Heart left ventricle (tissue), 16 donors: Measurements from ENCODE around the gene GOLGA7B. TPM values are rescaled to one million over a fixed set of nuclear protein-coding genes. Genes with fewer than 3 reads are reported as not detected.

Source experiments
- ATAC-seq, 4 donors: fragments of 200-7000 bp; cut with Tn5 transposase; one replicate each; pipeline ENCODE4 v1.9.1; 2020 to 2022; ENCODE audit warnings: moderate library complexity in 4 of 4, mild to moderate bottlenecking in 3 of 4, moderate number of reproducible peaks in 1 of 4
- DNase-seq, 5 donors: peaks; one replicate each; pipeline ENCODE4 v3.0.0-alpha.2; 2020
- H3K27ac ChIP-seq, 12 donors: fragments of 200-600 bp; sonication (generic) in 4 of 12; one replicate each; pipeline versions ENCODE4 v1.5.0 to v1.8.0; 2016 to 2022; ENCODE audit warnings: mild to moderate bottlenecking in 2 of 12
- H3K27me3 ChIP-seq, 9 donors: fragments of 200-600 bp; sonication (generic) in 2 of 9; one replicate each; pipeline versions ENCODE4 v1.5.1 to v1.8.0; 2016 to 2022; ENCODE audit warnings: mild to moderate bottlenecking in 3 of 9
- H3K36me3 ChIP-seq, 9 donors: fragments of 200-600 bp; sonication (generic) in 2 of 9; one replicate each; pipeline versions ENCODE4 v1.5.0 to v1.8.0; 2018 to 2022; ENCODE audit warnings: mild to moderate bottlenecking in 2 of 9
- H3K4me1 ChIP-seq, 12 donors: fragments of 200-600 bp; sonication (generic) in 4 of 12; one replicate each; pipeline versions ENCODE4 v1.5.0 to v1.8.0; 2016 to 2022; ENCODE audit warnings: mild to moderate bottlenecking in 3 of 12
- H3K4me3 ChIP-seq, 12 donors: fragments of 200-600 bp; sonication (generic) in 4 of 12; one replicate each; pipeline versions ENCODE4 v1.5.0 to v1.8.0; 2017 to 2022; ENCODE audit warnings: mild to moderate bottlenecking in 9 of 12, moderate library complexity in 4 of 12
- H3K9me3 ChIP-seq, 12 donors: fragments of 200-600 bp; sonication (generic) in 4 of 12; one replicate each; pipeline versions ENCODE4 v1.5.0 to v1.8.0; 2016 to 2022; ENCODE audit warnings: mild to moderate bottlenecking in 1 of 12
- CTCF ChIP-seq, 12 donors: fragments of 200-600 bp; sonication (generic) in 4 of 12; IDR thresholded peaks; one replicate each; pipeline versions ENCODE4 v1.5.0 to v1.8.0; 2018 to 2022; ENCODE audit warnings: antibody characterized with exemption in 12 of 12, mild to moderate bottlenecking in 5 of 12
- POLR2A ChIP-seq, 2 donors: fragments of 450-650 bp; IDR thresholded peaks; one replicate each; pipeline ENCODE4 v1.6.1; 2017; ENCODE audit warnings: antibody characterized with exemption in 2 of 2, mild to moderate bottlenecking in 2 of 2, moderate library complexity in 2 of 2
- WGBS, 4 donors: extraction: QIAGEN DNeasy Blood & Tissue Kit in 2 of 4; methylation state at CpG; one replicate each; pipeline versions ENCODE4 v1.1.5 to v1.1.7; 2013 to 2018; 5-methylcytosine and 5-hydroxymethylcytosine counted together
- intact Hi-C, 10 donors: fragments of 100-400 bp; cut with DNase I; formaldehyde crosslinking; loops; one replicate each; pipeline versions ENCODE4 v1.11.1 to v1.14.2; 2022
- polyA plus RNA-seq, 2 donors: library from polyadenylated mRNA; stranded (reverse); fragments of 200-250 nt; gene quantifications; one replicate each; pipeline ENCODE4 v1.2.3, GENCODE V29; 2013
- total RNA-seq, 9 donors: library from RNA; depleted of rRNA in 2 of 9; stranded (reverse); fragments of >200 nt in 2 of 9; fragmentation: NEBNext Ultra II Directional in 3 of 9; extraction: Animal tissue kit (Norgen Biotek cat#: 25700) in 3 of 9; gene quantifications; one replicate each; pipeline versions ENCODE4 v1.1.0 to v1.2.4, GENCODE V29; 2016 to 2023
- donor health status: ischemic (EF 13 %, LVEDD 7.1; RV severe dilation, severe dysfunction).
- donor health status: healthy with polysubstance abuse.
- donor health status: DM: no; HTN: yes; CAD: no.
- donor health status: DM: no; HTN: no; CAD: no.
- donor health status: ischemic (EF 25% LVEDD 6.9; RV normal size, moderate dysfunction).
- donor health status: ischemic (EF 25% LVEDD 5.7; RV mildly dilated, moderate dysfunction).
- donor health status: healthy.
- donor health status: DM: yes; HTN: yes; CAD: no.
- donor health status: ischemic (EF 35%, LVEDD 5.7; RV mildly dilated, moderate dysfunction).
- donor health status: nonischemic (EF 11% LVEDD 7.7; RV severe dilation, severe dysfunction).
- donor health status: DM: yes; HTN: yes; CAD: no.
- donor health status: PGD.
- donor health status: ischemic (EF 29% LVEDD 5.4; RV normal size, mild dysfunction).
- donor health status: nonischemic (EF 23%, LVEDD 6.1; RV moderate dilation, normal function).

Gene GOLGA7B
- total and polyA plus RNA-seq, 11 donors: 0.06 to 1.1 (median 0.16) TPM; not detected in 1

GRCh38 chr10:97895915-97896314 is 46.3 kb downstream of the GOLGA7B start:
- Histone ChIP-seq H3K36me3 (no peaks in the 10 kb centered on the region), H3K4me1 (peaks cover 0 to 14% (median 0%) of the 10 kb centered on the region in 12 donors), H3K27ac (no peak overlapping the region), H3K27me3 (no peaks in the 10 kb centered on the region), H3K9me3 (no peaks in the 10 kb centered on the region), H3K4me3 (no peak overlapping the region)
- peak in 3 of 4 donors; percentile 69 to 89 (median 78) for ATAC-seq
- intact Hi-C loops: no loop called here
- TF ChIP-seq CTCF (IDR thresholded peaks at IDR 0.05): no peak
- no peak for TF ChIP-seq POLR2A (IDR thresholded peaks at IDR 0.05)
- DNase-seq: peak in 3 of 5 donors; percentile 47 to 56 (median 55)
- WGBS, 4 donors: 53 to 58% (median 55%) methylated on average over 9 of the region's 9 CpGs

GRCh38 chr10:97896756-97897358 is 47.2 kb downstream of the GOLGA7B start:
- Histone ChIP-seq H3K9me3 (no peaks in the 10 kb centered on the region), H3K27ac (no peak overlapping the region), H3K36me3 (no peaks in the 10 kb centered on the region), H3K4me1 (peaks cover 0 to 14% (median 0%) of the 10 kb centered on the region in 12 donors), H3K4me3 (no peak overlapping the region), H3K27me3 (no peaks in the 10 kb centered on the region)
- no peak for TF ChIP-seq CTCF (IDR thresholded peaks at IDR 0.05)
- TF ChIP-seq POLR2A (IDR thresholded peaks at IDR 0.05): no peak
- DNase-seq (no peak), ATAC-seq (no peak)
- 93 to 97% (median 94%) methylated on average over 7 to 13 of the region's 13 CpGs for WGBS, 4 donors
- intact Hi-C loops: no loop called here

GRCh38 chr10:97898429-97898828 is 48.8 kb downstream of the GOLGA7B start:
- WGBS, 4 donors: 8 to 22% (median 17%) methylated on average over 4 of the region's 4 CpGs
- no peaks in the 10 kb centered on the region for H3K36me3 ChIP-seq
- H3K4me1 ChIP-seq: peaks cover 0 to 14% (median 2%) of the 10 kb centered on the region in 12 donors
- H3K27ac ChIP-seq: no peak overlapping the region
- TF ChIP-seq CTCF (IDR thresholded peaks at IDR 0.05): no peak
- no peak for TF ChIP-seq POLR2A (IDR thresholded peaks at IDR 0.05)
- no peak overlapping the region for H3K4me3 ChIP-seq
- H3K9me3 ChIP-seq: no peaks in the 10 kb centered on the region
- intact Hi-C loops: no loop called here
- no peak for ATAC-seq
- no peaks in the 10 kb centered on the region for H3K27me3 ChIP-seq
- no peak for DNase-seq

GRCh38 chr10:97901381-97901780 is 51.7 kb downstream of the GOLGA7B start:
- TF ChIP-seq CTCF (IDR thresholded peaks at IDR 0.05) (no peak), POLR2A (IDR thresholded peaks at IDR 0.05) (no peak)
- H3K27me3 ChIP-seq: peaks cover 0 to 5% (median 0%) of the 10 kb centered on the region in 9 donors
- intact Hi-C loops: no loop called here
- no peaks in the 10 kb centered on the region for H3K36me3 ChIP-seq
- 88 to 93% (median 89%) methylated on average over 12 of the region's 12 CpGs for WGBS, 4 donors
- peak in 1 of 5 donors; percentile 13 for DNase-seq
- no peak overlapping the region for H3K27ac ChIP-seq
- no peaks in the 10 kb centered on the region for H3K9me3 ChIP-seq
- H3K4me1 ChIP-seq: peaks cover 0 to 21% (median 6%) of the 10 kb centered on the region in 12 donors
- ATAC-seq: no peak
- no peak overlapping the region for H3K4me3 ChIP-seq
